Left cardiac atrium (tissue), 4 donors: ENCODE measurements around the gene ASIC2. TPM values are rescaled to one million over a fixed set of nuclear protein-coding genes. Genes with fewer than 3 reads are reported as not detected.

Experiments used
- ATAC-seq, 2 donors: fragments of 200-7000 bp; cut with Tn5 transposase; one replicate each; pipeline ENCODE4 v1.9.1; 2020; ENCODE audit warnings: mild to moderate bottlenecking in 2 of 2, moderate library complexity in 2 of 2
- DNase-seq: peaks from one replicate; pipeline ENCODE4 v3.0.0-alpha.2; 2020
- intact Hi-C, 2 donors: fragments of 100-400 bp; cut with DNase I; formaldehyde crosslinking; loops; one replicate each; pipeline versions ENCODE4 v1.14.1 to v1.15.1; 2022 to 2023
- total RNA-seq, 2 donors: library from RNA; stranded (reverse); fragmentation: NEBNext Ultra II Directional; extraction: Animal tissue kit (Norgen Biotek cat#: 25700); gene quantifications; one replicate each; pipeline ENCODE4 v1.2.1, GENCODE V29; 2021
- donor health status: DM: no; HTN: yes; CAD: no.
- donor health status: DM: no; HTN: yes; CAD: no; lungs with severe emphysema.
- donor health status: DM: yes; HTN: yes; CAD: no.
- donor health status: Dilated cardiomyopathy.

The ASIC2 gene
- total RNA-seq, 2 donors from 2014 or later: 0.08 TPM; not detected in 1

- ATAC-seq (no peak), DNase-seq (no peak)
- intact Hi-C loops: no loop called here
Observed at GRCh38 chr17:33220036-33220435, 73.1 kb downstream of the ASIC2 start.

- ATAC-seq: peak in 1 of 2 donors; percentile 68
- no peak for DNase-seq
- intact Hi-C loops: no loop called here
Observed at GRCh38 chr17:33218698-33219601, 74.1 kb downstream of the ASIC2 start.

- intact Hi-C loops: no loop called here
- DNase-seq (no peak), ATAC-seq (no peak)
Observed at GRCh38 chr17:33217891-33218290, 75.2 kb downstream of the ASIC2 start.

- intact Hi-C loops: no loop called here
- no peak for ATAC-seq
- no peak for DNase-seq
Observed at GRCh38 chr17:33214996-33215395, 78.1 kb downstream of the ASIC2 start.

GRCh38 chr17:33210285-33210684 is 82.8 kb downstream of the ASIC2 start:
- DNase-seq: no peak
- intact Hi-C loops: no loop called here
- ATAC-seq: no peak

- DNase-seq: no peak
- ATAC-seq: no peak
- intact Hi-C loops: no loop called here
Observed at GRCh38 chr17:33209671-33210070, 83.4 kb downstream of the ASIC2 start.

- intact Hi-C loops: no loop called here
- ATAC-seq (no peak), DNase-seq (no peak)
Observed at GRCh38 chr17:33207231-33207630, 85.9 kb downstream of the ASIC2 start.

- intact Hi-C loops: no loop called here
- ATAC-seq (no peak), DNase-seq (no peak)
Observed at GRCh38 chr17:33205552-33205951, 87.5 kb downstream of the ASIC2 start.

GRCh38 chr17:33204701-33205100 is 88.4 kb downstream of the ASIC2 start:
- intact Hi-C loops: no loop called here
- no peak for ATAC-seq
- DNase-seq: no peak

GRCh38 chr17:33204156-33204555 is 88.9 kb downstream of the ASIC2 start:
- no peak for ATAC-seq
- DNase-seq: no peak
- intact Hi-C loops: no loop called here

GRCh38 chr17:33202796-33203495 is 90.1 kb downstream of the ASIC2 start:
- DNase-seq (no peak), ATAC-seq (no peak)
- intact Hi-C loops: no loop called here

- intact Hi-C loops: no loop called here
- DNase-seq: no peak
- ATAC-seq: no peak
Observed at GRCh38 chr17:33202021-33202420, 91.1 kb downstream of the ASIC2 start.

- DNase-seq (no peak), ATAC-seq (no peak)
- intact Hi-C loops: no loop called here
Observed at GRCh38 chr17:33201283-33201682, 91.8 kb downstream of the ASIC2 start.

GRCh38 chr17:33200587-33200986 is 92.5 kb downstream of the ASIC2 start:
- DNase-seq (no peak), ATAC-seq (peak in 1 of 2 donors; percentile 22)
- intact Hi-C loops: no loop called here

GRCh38 chr17:33199571-33200510 is 93.3 kb downstream of the ASIC2 start:
- DNase-seq: no peak
- peak in 1 of 2 donors; percentile 70 for ATAC-seq
- intact Hi-C loops: no loop called here

- DNase-seq: no peak
- intact Hi-C loops: no loop called here
- no peak for ATAC-seq
Observed at GRCh38 chr17:33198954-33199353, 94.1 kb downstream of the ASIC2 start.

- no peak for DNase-seq
- intact Hi-C loops: no loop called here
- ATAC-seq: no peak
Observed at GRCh38 chr17:33197342-33197741, 95.8 kb downstream of the ASIC2 start.

- intact Hi-C loops: no loop called here
- ATAC-seq (no peak), DNase-seq (no peak)
Observed at GRCh38 chr17:33196883-33197282, 96.2 kb downstream of the ASIC2 start.
